Kidney glomerular epithelial cell (primary cell): ENCODE results near the gene NME9.

Experiments used
- DNase-seq: peaks from one replicate; lab custom pipeline; 2025; lab: John Stamatoyannopoulos, UW

Gene NME9

GRCh38 chr3:138282836-138283235 lies 46.8 kb downstream of the NME9 start:
- DNase-seq = no peak

DNA sequence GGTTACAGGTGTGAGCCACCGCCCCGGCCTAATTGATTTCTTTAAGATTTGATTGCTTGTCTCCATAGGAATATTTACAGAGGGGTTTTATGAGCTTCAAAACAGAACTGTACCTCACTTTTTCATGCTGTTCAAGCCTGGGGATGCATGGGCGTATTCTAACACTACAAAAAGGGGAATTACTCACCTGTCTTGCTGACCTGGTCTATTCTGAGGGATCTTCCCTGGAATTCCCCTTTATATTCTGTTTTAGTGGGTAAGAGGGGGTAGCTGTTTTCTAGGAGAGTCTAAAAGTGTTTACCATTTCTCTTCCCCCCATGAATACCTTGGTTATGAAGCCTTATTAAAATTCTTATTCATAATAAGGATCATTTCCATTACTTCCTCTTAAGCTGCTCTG lies 48.1 kb downstream of the NME9 start:
- DNase-seq = no peak

GRCh38 chr3:138271189-138271794 lies 58.4 kb downstream of the NME9 start:
- DNase-seq = no peak

DNA sequence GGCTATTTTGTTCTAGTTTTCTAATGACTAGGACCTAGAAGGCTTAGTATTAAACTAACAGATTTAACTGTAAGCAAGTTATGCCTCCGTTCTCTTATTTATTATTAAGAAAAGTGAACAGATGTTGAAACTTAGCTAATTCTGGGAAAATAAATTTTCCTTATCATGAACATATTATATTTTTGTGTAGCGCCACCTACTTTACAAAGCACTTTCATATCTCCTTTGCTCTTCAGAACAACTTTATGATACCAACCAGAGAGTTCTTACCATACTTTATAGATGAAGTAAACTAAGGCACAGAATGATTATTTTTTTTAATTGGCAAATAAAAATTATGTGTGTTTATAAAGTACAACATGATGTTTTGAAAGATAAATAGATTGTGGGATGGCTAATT lies 59.4 kb downstream of the NME9 start:
- no peak for DNase-seq

DNA sequence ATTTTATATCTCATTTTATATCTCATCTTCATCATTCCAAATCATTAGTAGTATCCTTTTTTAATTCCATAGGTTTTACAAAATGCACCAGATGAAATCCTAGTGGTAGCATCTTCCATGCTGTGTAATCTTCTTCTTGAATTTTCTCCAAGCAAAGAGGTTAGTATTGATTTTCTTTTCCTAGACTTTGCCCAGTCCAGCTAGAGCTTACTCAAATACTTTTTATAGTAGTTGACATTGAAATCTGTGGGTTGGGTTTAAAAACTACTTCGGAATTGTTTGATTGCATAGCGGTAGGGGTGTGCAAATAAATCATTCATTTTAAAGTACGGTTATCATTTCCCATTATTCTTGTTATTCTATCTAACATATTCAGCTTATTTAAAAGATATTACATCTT lies 62.6 kb downstream of the NME9 start:
- DNase-seq = no peak

- no peak for DNase-seq
These were observed 63.9 kb downstream of the NME9 start for GRCh38 chr3:138265745-138266144.

- DNase-seq = no peak
These were observed 66.5 kb downstream of the NME9 start for GRCh38 chr3:138263104-138263503.

DNA sequence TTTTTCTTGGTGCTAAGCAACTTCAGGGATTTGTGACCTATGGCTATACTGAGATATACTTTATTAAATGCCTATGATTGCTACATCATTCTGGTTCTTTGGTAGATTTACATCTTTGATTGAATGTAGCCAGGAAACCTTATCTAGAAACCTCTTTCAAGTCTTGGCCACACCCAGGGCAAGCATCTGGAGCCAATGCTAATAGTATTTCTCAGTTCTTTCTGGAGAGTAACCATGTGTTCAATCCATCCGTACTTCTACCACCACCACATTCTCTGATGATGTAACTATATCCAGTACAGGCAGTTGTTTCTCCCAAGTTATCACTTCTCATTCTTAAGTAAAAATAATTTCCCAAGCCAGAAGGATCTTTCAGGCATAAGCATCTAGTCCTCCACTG lies 69.0 kb downstream of the NME9 start:
- DNase-seq = no peak

GRCh38 chr3:138259126-138259525 lies 70.5 kb downstream of the NME9 start:
- no peak for DNase-seq

- no peak for DNase-seq
These were observed 71.7 kb downstream of the NME9 start for GRCh38 chr3:138257986-138258385.

GRCh38 chr3:138256022-138256421 lies 73.6 kb downstream of the NME9 start:
- DNase-seq = no peak

GRCh38 chr3:138254216-138254615 lies 75.4 kb downstream of the NME9 start:
- peak; percentile 24 for DNase-seq

- DNase-seq = no peak
These were observed 76.0 kb downstream of the NME9 start for GRCh38 chr3:138253609-138254008.
